Activated CD8-positive, alpha-beta T cell treated with anti-CD3 and anti-CD28 coated beads, Interleukin-2, amount 10 ng/mL, durations not matched to agents 7 days and 5 days (primary cell): ENCODE measurements around the gene METTL21C. TPM values are rescaled to one million over a fixed set of nuclear protein-coding genes. Genes with fewer than 3 reads are reported as not detected.

Source experiments
- ATAC-seq: fragments of 150-1000 bp; cut with Tn5 transposase; one replicate; pipeline ENCODE4 v1.10.0; 2021; ENCODE audit warnings: moderate library complexity
- CTCF ChIA-PET: fragments of 350-600 bp; sonication (Branson Sonifier 250); formaldehyde crosslinking; loops from one replicate; lab custom pipeline; 2021; ENCODE audit warnings: antibody characterized with exemption; lab: Charles Lee
- POLR2A ChIA-PET: fragments of 350-600 bp; sonication (Branson Sonifier 250); formaldehyde crosslinking; loops from one replicate; lab custom pipeline; 2021; ENCODE audit warnings: antibody characterized with exemption; lab: Charles Lee
- DNase-seq: peaks from one replicate; pipeline ENCODE4 v3.0.0-alpha.2; 2020
- H3K27ac Mint-ChIP-seq: one replicate; pipeline ENCODE4 v1.8.0; 2021; ENCODE audit warnings: mild to moderate bottlenecking, mixed read lengths
- H3K27me3 Mint-ChIP-seq: one replicate; pipeline ENCODE4 v1.8.0; 2021; ENCODE audit warnings: low read depth, mixed read lengths
- H3K36me3 Mint-ChIP-seq: one replicate; pipeline ENCODE4 v1.8.0; 2021; ENCODE audit warnings: low read depth, mixed read lengths
- H3K4me1 Mint-ChIP-seq: one replicate; pipeline ENCODE4 v1.8.0; 2021; ENCODE audit warnings: low read depth, mixed read lengths
- H3K4me3 Mint-ChIP-seq: one replicate; pipeline ENCODE4 v1.8.0; 2021; ENCODE audit warnings: mild to moderate bottlenecking, mixed read lengths
- H3K9me3 Mint-ChIP-seq: one replicate; pipeline ENCODE4 v1.8.0; 2022; ENCODE audit warnings: mixed read lengths; ENCODE audit not compliant: insufficient read depth
- total RNA-seq, 2 experiments: library from RNA; stranded (reverse); gene quantifications; one replicate each; pipeline ENCODE4 v1.2.3, GENCODE V29; 2021

The METTL21C gene
- total RNA-seq, 2 experiments from 2014 or later = not detected

DNA sequence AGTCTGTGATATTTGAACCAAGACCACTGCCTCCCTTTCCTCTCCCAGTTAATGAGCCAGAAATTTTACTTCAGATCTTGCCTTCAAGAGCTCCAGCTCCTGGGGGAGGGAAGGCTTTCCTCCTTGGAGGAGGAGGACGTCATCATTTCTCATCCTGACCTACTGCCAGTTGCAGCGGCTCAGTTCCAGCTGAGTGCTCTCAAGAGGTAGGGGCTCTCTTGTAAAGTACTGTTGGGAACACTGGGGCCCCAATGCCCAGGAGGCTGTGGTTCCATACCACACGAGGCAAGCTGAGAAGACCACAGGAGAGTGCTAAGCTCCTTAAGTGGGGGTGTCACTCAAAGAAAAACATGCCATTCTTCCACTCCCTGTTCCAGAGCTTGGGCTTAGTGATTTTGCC, 36.2 kb downstream of the METTL21C start:
- H3K4me3 Mint-ChIP-seq = no peak overlapping the region
- CTCF ChIA-PET = interaction anchor here (1.0 to 1.4 kb wide), 6 partner anchors 11 to 187 kb away, joined by 3 to 6 read pairs (median 4); partner anchors contain the start of gene ERCC5

GRCh38 chr13:102657630-102658029, 37.2 kb downstream of the METTL21C start:
- Mint-ChIP-seq H3K36me3 (peaks cover 50% of the 10 kb centered on the region), H3K27ac (no peak overlapping the region), H3K9me3 (no peaks in the 10 kb centered on the region), H3K27me3 (no peaks in the 10 kb centered on the region), H3K4me3 (no peak overlapping the region), H3K4me1 (no peaks in the 10 kb centered on the region)
- POLR2A ChIA-PET = no interaction called here
- ATAC-seq (no peak), DNase-seq (no peak)
- CTCF ChIA-PET = interaction anchor here (0.7 to 1.4 kb wide), 7 partner anchors 11 to 188 kb away, joined by 3 to 6 read pairs (median 3); partner anchors contain the start of gene ERCC5

More for the DNA sequence above, 36.2 kb downstream of the METTL21C start:
- DNase-seq (no peak), ATAC-seq (no peak)
- H3K4me1 Mint-ChIP-seq = no peaks in the 10 kb centered on the region
- H3K9me3 Mint-ChIP-seq = no peaks in the 10 kb centered on the region
- H3K27me3 Mint-ChIP-seq = no peaks in the 10 kb centered on the region
- peak overlapping the region; percentile 33 for H3K27ac Mint-ChIP-seq
- peaks cover 47% of the 10 kb centered on the region for H3K36me3 Mint-ChIP-seq
- POLR2A ChIA-PET = interaction anchor here (0.7 kb wide), 1 partner anchor 179 kb away, joined by 3 read pairs; no protein-coding TSS in a partner anchor

- H3K27ac Mint-ChIP-seq = no peak overlapping the region
- H3K4me1 Mint-ChIP-seq = no peaks in the 10 kb centered on the region
- no peak for DNase-seq
- CTCF ChIA-PET = interaction anchor here (0.9 to 1.4 kb wide), 2 partner anchors 14 to 47 kb away, joined by 3 read pairs; no protein-coding TSS in a partner anchor
- peaks cover 34% of the 10 kb centered on the region for H3K36me3 Mint-ChIP-seq
- H3K27me3 Mint-ChIP-seq = no peaks in the 10 kb centered on the region
- H3K9me3 Mint-ChIP-seq = no peaks in the 10 kb centered on the region
- ATAC-seq = no peak
- H3K4me3 Mint-ChIP-seq = no peak overlapping the region
- POLR2A ChIA-PET = no interaction called here
Observed at GRCh38 chr13:102654756-102655155, 40.1 kb downstream of the METTL21C start.

DNA sequence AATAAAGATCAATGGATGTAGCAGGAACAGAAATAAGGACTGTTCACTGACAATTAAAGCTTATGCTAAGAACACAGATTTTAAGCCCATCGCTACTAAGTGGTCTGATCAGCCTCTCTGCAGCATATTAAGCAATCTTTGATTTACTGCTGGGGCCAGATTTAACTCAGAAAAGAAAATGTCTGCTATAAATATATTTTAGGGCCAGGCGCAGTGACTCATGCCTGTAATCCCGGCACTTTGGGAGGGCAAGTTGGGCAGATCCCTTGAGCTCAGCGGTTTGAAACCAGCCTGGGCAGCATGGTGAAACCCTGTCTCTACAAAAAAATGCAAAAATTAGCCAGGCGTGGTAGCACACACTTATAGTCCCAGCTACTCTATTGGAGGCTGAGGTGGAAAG, 43.0 kb downstream of the METTL21C start:
- Mint-ChIP-seq H3K4me3 (no peak overlapping the region), H3K27me3 (no peaks in the 10 kb centered on the region), H3K27ac (no peak overlapping the region), H3K4me1 (no peaks in the 10 kb centered on the region), H3K36me3 (peaks cover 34% of the 10 kb centered on the region), H3K9me3 (no peaks in the 10 kb centered on the region)
- no peak for DNase-seq
- ChIA-PET CTCF (interaction anchor here (0.8 to 1.2 kb wide), 3 partner anchors 10 to 148 kb away, joined by 3 to 4 read pairs (median 4); no protein-coding TSS in a partner anchor), POLR2A (interaction anchor here (0.7 to 1.4 kb wide), 2 partner anchors 19 to 55 kb away, joined by 4 to 5 read pairs; partner anchors contain the start of gene TPP2)
- ATAC-seq = no peak

DNA sequence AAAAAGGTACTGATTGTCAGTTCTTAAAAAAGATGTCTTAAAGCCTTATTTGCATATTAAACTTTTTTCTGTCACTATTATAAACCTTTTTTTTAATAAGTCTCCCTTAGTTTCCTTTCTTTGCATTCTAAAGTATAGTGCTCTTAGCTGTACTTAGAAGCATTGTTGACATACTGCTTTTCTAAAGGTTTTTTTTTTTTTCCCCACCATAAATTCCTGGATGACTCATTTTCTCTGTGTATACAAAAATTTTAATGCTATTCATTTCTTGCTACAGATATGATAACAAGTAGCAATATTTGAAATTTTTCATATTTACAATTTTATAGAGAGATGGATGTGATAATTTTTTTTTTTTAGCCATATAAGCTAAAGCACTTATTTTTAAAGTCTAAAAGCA, 43.5 kb downstream of the METTL21C start:
- no peaks in the 10 kb centered on the region for H3K9me3 Mint-ChIP-seq
- CTCF ChIA-PET = interaction anchor here (0.8 to 1.2 kb wide), 2 partner anchors 29 to 148 kb away, joined by 3 to 4 read pairs; no protein-coding TSS in a partner anchor
- POLR2A ChIA-PET = no interaction called here
- H3K27ac Mint-ChIP-seq = no peak overlapping the region
- H3K4me1 Mint-ChIP-seq = no peaks in the 10 kb centered on the region
- H3K27me3 Mint-ChIP-seq = no peaks in the 10 kb centered on the region
- no peak overlapping the region for H3K4me3 Mint-ChIP-seq
- DNase-seq (no peak), ATAC-seq (no peak)
- peaks cover 38% of the 10 kb centered on the region for H3K36me3 Mint-ChIP-seq

DNA sequence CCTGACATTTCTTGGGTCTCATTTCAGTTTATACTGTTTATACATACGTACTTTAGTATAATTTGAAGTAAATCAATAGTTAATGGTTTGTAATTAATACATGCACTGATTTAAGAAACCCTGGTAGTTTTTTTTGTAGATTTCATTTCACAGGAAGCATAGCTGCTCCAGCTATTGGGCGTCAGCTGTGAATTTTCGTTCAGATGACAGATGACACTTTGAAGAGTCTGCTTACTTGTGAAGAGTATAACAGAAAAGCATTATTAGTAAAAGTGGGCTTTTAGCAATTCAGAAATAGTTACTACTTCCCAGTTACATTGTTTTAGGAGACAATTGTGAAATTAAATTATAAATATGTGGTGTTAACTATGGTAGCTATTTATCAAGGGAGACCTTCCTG, 44.4 kb downstream of the METTL21C start:
- Mint-ChIP-seq H3K4me1 (no peaks in the 10 kb centered on the region), H3K36me3 (peaks cover 42% of the 10 kb centered on the region), H3K9me3 (no peaks in the 10 kb centered on the region), H3K27me3 (no peaks in the 10 kb centered on the region), H3K27ac (no peak overlapping the region), H3K4me3 (no peak overlapping the region)
- ChIA-PET POLR2A (interaction anchor here (0.7 kb wide), 1 partner anchor 14 kb away, joined by 3 read pairs; no protein-coding TSS in a partner anchor), CTCF (interaction anchor here (1.4 to 2.2 kb wide), 3 partner anchors 9 to 69 kb away, joined by 4 to 9 read pairs (median 5); no protein-coding TSS in a partner anchor)
- ATAC-seq (no peak), DNase-seq (no peak)

DNA sequence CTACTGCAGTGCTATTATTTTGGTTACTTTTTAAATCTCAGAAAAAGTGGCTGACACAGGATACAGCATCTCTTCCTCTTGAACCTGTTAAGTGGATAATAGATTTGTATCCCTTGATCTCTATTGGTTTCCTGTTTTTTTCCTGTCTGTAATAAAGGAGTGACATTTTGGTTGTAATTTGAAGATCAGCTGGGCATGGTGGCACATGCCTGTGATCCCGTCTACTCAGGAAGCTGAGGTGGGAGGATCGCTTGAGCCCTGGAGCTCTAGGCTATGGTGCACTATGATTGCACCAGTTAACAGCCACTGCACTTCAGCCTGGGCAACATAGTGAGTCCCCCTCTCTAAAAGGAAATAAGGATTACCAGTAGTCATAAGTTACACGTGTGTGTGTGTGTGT, 46.8 kb downstream of the METTL21C start:
- Mint-ChIP-seq H3K4me1 (no peaks in the 10 kb centered on the region), H3K4me3 (no peak overlapping the region), H3K9me3 (no peaks in the 10 kb centered on the region), H3K36me3 (peaks cover 53% of the 10 kb centered on the region), H3K27me3 (no peaks in the 10 kb centered on the region), H3K27ac (peak overlapping the region; percentile 43)
- DNase-seq (no peak), ATAC-seq (no peak)
- ChIA-PET CTCF (no interaction called here), POLR2A (no interaction called here)

DNA sequence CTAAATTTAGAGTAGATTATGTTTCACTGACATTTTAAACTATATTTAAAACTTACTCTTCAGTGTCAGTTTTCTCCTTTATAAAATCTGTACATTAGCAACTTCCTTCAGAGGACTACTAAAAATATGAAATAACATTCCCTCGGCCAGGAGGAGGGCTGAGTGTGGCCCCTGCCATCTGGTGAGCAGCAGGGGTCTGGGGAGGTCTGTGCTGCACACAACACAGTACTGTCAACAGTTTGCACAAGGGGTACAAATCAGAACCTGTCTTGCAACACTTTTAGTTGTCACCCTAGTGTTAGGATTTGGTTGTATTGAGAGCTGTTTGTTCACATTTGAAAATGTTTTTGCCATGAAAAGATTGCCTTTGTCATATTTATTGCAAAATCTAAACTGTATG, 49.1 kb downstream of the METTL21C start:
- H3K4me1 Mint-ChIP-seq = no peaks in the 10 kb centered on the region
- no peaks in the 10 kb centered on the region for H3K9me3 Mint-ChIP-seq
- POLR2A ChIA-PET = interaction anchor here (0.7 kb wide), 1 partner anchor 38 kb away, joined by 3 read pairs; no protein-coding TSS in a partner anchor
- no peak overlapping the region for H3K4me3 Mint-ChIP-seq
- H3K36me3 Mint-ChIP-seq = peaks cover 65% of the 10 kb centered on the region
- CTCF ChIA-PET = no interaction called here
- no peaks in the 10 kb centered on the region for H3K27me3 Mint-ChIP-seq
- H3K27ac Mint-ChIP-seq = no peak overlapping the region
- ATAC-seq (no peak), DNase-seq (no peak)

GRCh38 chr13:102643656-102644055, 51.2 kb downstream of the METTL21C start:
- Mint-ChIP-seq H3K27ac (no peak overlapping the region), H3K36me3 (peaks cover 59% of the 10 kb centered on the region), H3K27me3 (no peaks in the 10 kb centered on the region), H3K4me3 (no peak overlapping the region), H3K4me1 (no peaks in the 10 kb centered on the region), H3K9me3 (no peaks in the 10 kb centered on the region)
- ChIA-PET CTCF (interaction anchor here (1.0 to 3.9 kb wide), 3 partner anchors 14 to 52 kb away, joined by 3 to 18 read pairs (median 4); no protein-coding TSS in a partner anchor), POLR2A (no interaction called here)
- ATAC-seq (no peak), DNase-seq (no peak)

GRCh38 chr13:102642475-102642874, 52.4 kb downstream of the METTL21C start:
- DNase-seq (no peak), ATAC-seq (no peak)
- no peak overlapping the region for H3K27ac Mint-ChIP-seq
- no peaks in the 10 kb centered on the region for H3K9me3 Mint-ChIP-seq
- POLR2A ChIA-PET = interaction anchor here (1.1 kb wide), 1 partner anchor 46 kb away, joined by 3 read pairs; no protein-coding TSS in a partner anchor
- CTCF ChIA-PET = interaction anchor here (1.4 to 3.9 kb wide), 5 partner anchors 10 to 51 kb away, joined by 4 to 18 read pairs (median 4); no protein-coding TSS in a partner anchor
- H3K4me3 Mint-ChIP-seq = no peak overlapping the region
- peaks cover 61% of the 10 kb centered on the region for H3K36me3 Mint-ChIP-seq
- H3K27me3 Mint-ChIP-seq = no peaks in the 10 kb centered on the region
- no peaks in the 10 kb centered on the region for H3K4me1 Mint-ChIP-seq

DNA sequence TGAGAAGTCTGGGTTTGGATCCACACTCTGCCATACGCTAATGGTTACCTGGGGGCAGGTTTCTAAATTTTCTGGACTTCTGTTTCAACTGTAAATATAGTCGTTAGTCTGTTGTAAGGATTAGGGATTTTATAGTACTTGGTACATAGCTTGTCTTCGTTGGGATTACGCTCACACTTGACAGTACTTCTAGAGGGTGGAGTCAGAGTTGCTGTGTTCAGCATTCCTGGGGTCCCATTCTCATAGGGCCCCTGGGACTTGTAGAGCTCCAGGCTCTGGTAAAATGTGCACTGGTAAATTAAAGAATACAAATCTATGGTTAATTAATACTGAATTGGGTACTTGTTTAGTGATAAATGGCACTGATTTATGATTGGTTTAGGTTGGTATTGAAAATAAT, 52.8 kb downstream of the METTL21C start:
- H3K4me1 Mint-ChIP-seq = no peaks in the 10 kb centered on the region
- POLR2A ChIA-PET = interaction anchor here (1.1 kb wide), 1 partner anchor 46 kb away, joined by 3 read pairs; no protein-coding TSS in a partner anchor
- peaks cover 64% of the 10 kb centered on the region for H3K36me3 Mint-ChIP-seq
- H3K27me3 Mint-ChIP-seq = no peaks in the 10 kb centered on the region
- H3K9me3 Mint-ChIP-seq = no peaks in the 10 kb centered on the region
- H3K4me3 Mint-ChIP-seq = no peak overlapping the region
- ATAC-seq (no peak), DNase-seq (no peak)
- CTCF ChIA-PET = interaction anchor here (1.4 to 3.9 kb wide), 6 partner anchors 8 to 50 kb away, joined by 4 to 18 read pairs (median 4); no protein-coding TSS in a partner anchor
- H3K27ac Mint-ChIP-seq = no peak overlapping the region

- Mint-ChIP-seq H3K9me3 (no peaks in the 10 kb centered on the region), H3K27ac (no peak overlapping the region), H3K4me3 (no peak overlapping the region), H3K36me3 (peaks cover 71% of the 10 kb centered on the region), H3K4me1 (no peaks in the 10 kb centered on the region), H3K27me3 (no peaks in the 10 kb centered on the region)
- CTCF ChIA-PET = interaction anchor here (1.1 kb wide), 1 partner anchor 12 kb away, joined by 3 read pairs; no protein-coding TSS in a partner anchor
- DNase-seq = no peak
- no peak for ATAC-seq
- POLR2A ChIA-PET = no interaction called here
Observed at GRCh38 chr13:102638741-102639140, 56.1 kb downstream of the METTL21C start.
